ENCODE results near the gene FAM168A. TPM values are rescaled to one million over a fixed set of nuclear protein-coding genes. Genes with fewer than 3 reads are reported as not detected.

The FAM168A gene
- total RNA-seq, 2 donors from 2014 or later: 8.9 to 14.0 TPM

- Histone ChIP-seq H3K4me1 (peaks cover 7% of the 10 kb centered on the region), H3K36me3 (replicated peaks in 1 of 2; ENCODE audit: insufficient read depth in 1 of 2, low read depth in 2 of 2) (no peaks in the 10 kb centered on the region), H3K27ac (no peak overlapping the region), H3K4me3 (no peak overlapping the region), H3K27me3 (no peaks in the 10 kb centered on the region), H3K9me3 (no peaks in the 10 kb centered on the region)
- WGBS, 2 donors: 62 to 68% methylated on average over 8 to 16 of the region's 16 CpGs
- intact Hi-C loops (cut with DNase I): loop anchor here (5.0 to 10.0 kb wide), 2 partner anchors 36 to 99 kb away; no protein-coding TSS in a partner anchor
- DNase-seq (peak; percentile 77 to 86 (median 80)), ATAC-seq (peak; percentile 81)
- TF ChIP-seq CTCF (IDR thresholded peaks at IDR 0.05) (peak; percentile 64 to 90 (median 77)), POLR2A (IDR thresholded peaks at IDR 0.05) (no peak)
Observed at GRCh38 chr11:73393479-73394415, 204.2 kb downstream of the FAM168A start.

- Histone ChIP-seq H3K27me3 (no peaks in the 10 kb centered on the region), H3K27ac (no peak overlapping the region), H3K36me3 (replicated peaks in 1 of 2; ENCODE audit: insufficient read depth in 1 of 2, low read depth in 2 of 2) (no peaks in the 10 kb centered on the region), H3K9me3 (no peaks in the 10 kb centered on the region), H3K4me3 (no peak overlapping the region), H3K4me1 (peaks cover 7% of the 10 kb centered on the region)
- ATAC-seq: no peak
- 88 to 90% methylated on average over 6 to 7 of the region's 7 CpGs for WGBS, 2 donors
- TF ChIP-seq CTCF (IDR thresholded peaks at IDR 0.05) (no peak), POLR2A (IDR thresholded peaks at IDR 0.05) (no peak)
- intact Hi-C loops (cut with DNase I): loop anchor here (5.0 to 10.0 kb wide), 2 partner anchors 36 to 98 kb away; no protein-coding TSS in a partner anchor
- DNase-seq: no peak
Observed at GRCh38 chr11:73393011-73393380, 204.9 kb downstream of the FAM168A start.

- no peaks in the 10 kb centered on the region for H3K36me3 ChIP-seq (replicated peaks in 1 of 2; ENCODE audit: insufficient read depth in 1 of 2, low read depth in 2 of 2)
- H3K27ac ChIP-seq: no peak overlapping the region
- H3K9me3 ChIP-seq: no peaks in the 10 kb centered on the region
- intact Hi-C loops (cut with DNase I): loop anchor here (5.0 to 10.0 kb wide), 2 partner anchors 35 to 98 kb away; no protein-coding TSS in a partner anchor
- DNase-seq (no peak), ATAC-seq (no peak)
- H3K27me3 ChIP-seq: no peaks in the 10 kb centered on the region
- H3K4me3 ChIP-seq: no peak overlapping the region
- H3K4me1 ChIP-seq: peaks cover 7% of the 10 kb centered on the region
- TF ChIP-seq CTCF (IDR thresholded peaks at IDR 0.05) (no peak), POLR2A (IDR thresholded peaks at IDR 0.05) (no peak)
- WGBS, 2 donors: 87 to 89% methylated on average over 14 to 25 of the region's 31 CpGs
Observed at GRCh38 chr11:73392108-73393010, 205.6 kb downstream of the FAM168A start.

DNA sequence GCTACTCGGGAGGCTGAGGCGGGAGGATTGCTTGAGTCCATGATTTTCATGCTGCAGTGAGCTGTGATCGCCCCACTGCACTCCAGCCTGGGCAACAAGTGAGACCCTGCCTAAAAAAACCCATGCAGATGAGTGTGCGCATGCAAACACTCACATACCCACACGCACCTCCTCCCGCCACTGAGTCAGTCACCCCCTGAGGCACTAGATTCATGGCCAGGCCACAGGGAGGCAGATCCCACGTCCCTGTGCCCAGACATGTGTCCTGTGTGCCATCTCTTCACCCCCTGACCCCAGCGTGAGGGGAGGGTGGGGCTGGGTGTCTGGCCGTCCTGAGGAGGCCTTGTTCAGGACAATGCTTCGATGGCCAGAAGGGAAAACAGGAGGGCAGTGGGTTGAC is 206.2 kb downstream of the FAM168A start:
- TF ChIP-seq POLR2A (IDR thresholded peaks at IDR 0.05): no peak
- TF ChIP-seq CTCF (IDR thresholded peaks at IDR 0.05): no peak
- H3K4me1 ChIP-seq: peaks cover 7% of the 10 kb centered on the region
- intact Hi-C loops (cut with DNase I): loop anchor here (5.0 to 10.0 kb wide), 2 partner anchors 34 to 97 kb away; no protein-coding TSS in a partner anchor

More for the DNA sequence above, 206.2 kb downstream of the FAM168A start:
- Histone ChIP-seq H3K36me3 (replicated peaks in 1 of 2; ENCODE audit: insufficient read depth in 1 of 2, low read depth in 2 of 2) (no peaks in the 10 kb centered on the region), H3K27me3 (no peaks in the 10 kb centered on the region), H3K4me3 (no peak overlapping the region), H3K27ac (no peak overlapping the region), H3K9me3 (no peaks in the 10 kb centered on the region)
- WGBS, 2 donors: 89 to 90% methylated on average over 6 to 10 of the region's 10 CpGs
- DNase-seq: no peak
- ATAC-seq: no peak
